GM19043 (cell line): ENCODE measurements around the gene SYT9.
"Not testable (repeated sequence)": the region's sequence is repeated elsewhere in the genome, so short reads cannot be mapped to it uniquely, and the experiment has no call there.

Experiments
- ATAC-seq: cut with Tn5 transposase; IDR thresholded peaks from one replicate; pipeline ENCODE4 v1.9.1; 2021; ENCODE audit warnings: low read depth; ENCODE audit not compliant: unreplicated experiment

Gene SYT9

GRCh38 chr11:7335442-7335841 is 83.7 kb downstream of the SYT9 start:
- ATAC-seq = not testable (repeated sequence)

GRCh38 chr11:7341551-7341950 is 89.8 kb downstream of the SYT9 start:
- ATAC-seq = no peak

GRCh38 chr11:7347611-7348431 is 96.1 kb downstream of the SYT9 start:
- no peak for ATAC-seq

- no peak for ATAC-seq
Observed at GRCh38 chr11:7348432-7349304, 97.0 kb downstream of the SYT9 start.

GRCh38 chr11:7351228-7351627 is 99.5 kb downstream of the SYT9 start:
- no peak for ATAC-seq

GRCh38 chr11:7353100-7353499 is 101.4 kb downstream of the SYT9 start:
- peak; percentile 68 for ATAC-seq

- ATAC-seq = no peak
Observed at GRCh38 chr11:7364660-7365059, 113.0 kb downstream of the SYT9 start.

- no peak for ATAC-seq
Observed at GRCh38 chr11:7367803-7368202, 116.1 kb downstream of the SYT9 start.

- no peak for ATAC-seq
Observed at GRCh38 chr11:7376386-7376785, 124.7 kb downstream of the SYT9 start.

GRCh38 chr11:7381937-7382336 is 130.2 kb downstream of the SYT9 start:
- ATAC-seq = no peak

- ATAC-seq = no peak
Observed at GRCh38 chr11:7383406-7383805, 131.7 kb downstream of the SYT9 start.

GRCh38 chr11:7384691-7385090 is 133.0 kb downstream of the SYT9 start:
- no peak for ATAC-seq

GRCh38 chr11:7385532-7385931 is 133.8 kb downstream of the SYT9 start:
- no peak for ATAC-seq

- no peak for ATAC-seq
Observed at GRCh38 chr11:7413961-7414915, 162.5 kb downstream of the SYT9 start.

GRCh38 chr11:7414973-7415817 is 163.5 kb downstream of the SYT9 start:
- no peak for ATAC-seq

GRCh38 chr11:7416080-7416479 is 164.4 kb downstream of the SYT9 start:
- no peak for ATAC-seq

GRCh38 chr11:7417328-7417727 is 165.6 kb downstream of the SYT9 start:
- ATAC-seq = no peak

GRCh38 chr11:7418061-7418460 is 166.4 kb downstream of the SYT9 start:
- ATAC-seq = no peak

GRCh38 chr11:7418906-7419305 is 167.2 kb downstream of the SYT9 start:
- ATAC-seq = no peak

- no peak for ATAC-seq
Observed at GRCh38 chr11:7421136-7421535, 169.4 kb downstream of the SYT9 start.
